HG03354 (cell line): ENCODE results near the gene MSX1.
A peak's percentile ranks its signal among the peaks of the same experiment; 100 is the strongest.

Source experiments
- ATAC-seq: cut with Tn5 transposase; IDR thresholded peaks from one replicate; pipeline ENCODE4 v1.9.1; 2021; ENCODE audit warnings: mild to moderate bottlenecking; ENCODE audit not compliant: unreplicated experiment, poor library complexity, severe bottlenecking

The MSX1 gene

GRCh38 chr4:4856071-4857000 is 3.1 kb upstream of the MSX1 start:
- ATAC-seq: no peak

GRCh38 chr4:4857001-4857808 is 2.3 kb upstream of the MSX1 start:
- ATAC-seq: no peak

- ATAC-seq: no peak
These were observed 1.5 kb upstream of the MSX1 start for GRCh38 chr4:4857809-4858508.

- ATAC-seq: no peak
These were observed 739 bp upstream of the MSX1 start for GRCh38 chr4:4858527-4859324.

- peak; percentile 41 for ATAC-seq
These were observed 534 bp downstream of the MSX1 start for GRCh38 chr4:4859799-4860599.

- no peak for ATAC-seq
These were observed 1.3 kb downstream of the MSX1 start for GRCh38 chr4:4860600-4861389.

GRCh38 chr4:4861390-4862018 is 2.0 kb downstream of the MSX1 start:
- no peak for ATAC-seq

- ATAC-seq: no peak
These were observed 2.6 kb downstream of the MSX1 start for GRCh38 chr4:4862071-4862551.

GRCh38 chr4:4862665-4863482 is 3.4 kb downstream of the MSX1 start:
- ATAC-seq: no peak

GRCh38 chr4:4864443-4864939 is 5.0 kb downstream of the MSX1 start:
- ATAC-seq: no peak

GRCh38 chr4:4864940-4865704 is 5.7 kb downstream of the MSX1 start:
- no peak for ATAC-seq

- ATAC-seq: no peak
These were observed 6.2 kb downstream of the MSX1 start for GRCh38 chr4:4865705-4866123.

GRCh38 chr4:4866124-4866865 is 6.8 kb downstream of the MSX1 start:
- ATAC-seq: no peak

- no peak for ATAC-seq
These were observed 7.5 kb downstream of the MSX1 start for GRCh38 chr4:4866866-4867374.
